Measurements from ENCODE around the gene NR5A2. TPM values are rescaled to one million over a fixed set of nuclear protein-coding genes. Genes with fewer than 3 reads are reported as not detected.

Gene NR5A2
- total RNA-seq, 2 experiments from 2014 or later, result not detected

DNA sequence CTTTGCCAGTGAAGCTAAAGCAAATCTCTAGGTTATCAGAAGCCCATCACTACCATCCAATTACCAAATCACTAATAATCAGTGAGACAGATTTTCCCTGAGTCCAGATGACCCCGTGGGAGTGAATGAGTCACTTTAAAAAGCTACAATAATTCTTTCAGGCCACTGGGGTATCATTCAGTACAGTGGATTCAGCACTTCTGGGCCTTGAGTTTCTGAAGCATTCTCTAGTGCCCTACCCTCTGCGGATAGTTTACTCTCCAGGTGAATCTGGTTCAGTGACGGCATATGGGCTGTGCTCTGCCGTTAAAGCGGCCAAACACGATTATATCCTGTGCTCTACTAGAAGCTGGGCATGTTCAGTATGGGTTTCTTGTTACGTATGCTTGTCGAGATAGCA, 26.1 kb downstream of the NR5A2 start:
- CTCF ChIA-PET, result no interaction called here

DNA sequence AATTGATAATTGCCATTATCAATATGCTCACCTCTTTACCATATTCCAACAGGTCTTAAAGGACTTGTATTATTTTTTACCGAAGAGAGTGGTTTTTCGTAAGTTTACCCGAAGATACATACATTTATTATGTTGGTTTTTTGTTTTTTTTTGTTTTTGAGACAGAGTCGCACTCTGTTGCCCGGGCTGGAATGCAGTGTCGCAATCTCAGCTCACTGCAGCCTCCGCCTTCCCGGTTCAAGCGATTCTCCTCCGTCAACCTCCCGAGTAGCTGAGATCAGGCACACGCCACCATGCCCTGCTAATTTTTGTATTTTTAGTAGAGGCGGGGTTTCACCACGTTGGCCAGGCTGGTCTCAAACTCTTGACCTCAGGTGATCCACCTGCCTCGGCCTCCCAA, 30.8 kb downstream of the NR5A2 start:
- POLR2A ChIA-PET, result no interaction called here
- CTCF ChIA-PET, result no interaction called here

More for the DNA sequence above, 26.1 kb downstream of the NR5A2 start:
- POLR2A ChIA-PET, result no interaction called here

DNA sequence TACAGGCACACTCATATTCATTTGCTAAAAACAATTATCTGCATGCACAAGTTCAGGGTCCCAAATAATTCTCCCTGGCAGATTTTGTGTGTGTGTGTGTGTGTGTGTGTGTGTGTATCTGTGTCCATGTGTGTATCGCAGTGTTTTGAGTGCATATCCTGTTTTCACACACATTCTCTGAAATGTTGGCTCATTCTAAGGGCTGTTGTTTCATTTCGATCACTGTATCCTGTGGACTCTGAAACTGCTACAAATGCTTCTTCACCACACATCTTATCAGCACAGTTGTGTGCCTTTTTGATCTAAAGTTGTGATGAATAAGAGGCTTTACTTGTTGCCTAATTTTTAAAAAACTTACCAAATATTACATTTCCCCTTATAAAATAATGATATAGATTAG, 34.6 kb downstream of the NR5A2 start:
- CTCF ChIA-PET, result no interaction called here

DNA sequence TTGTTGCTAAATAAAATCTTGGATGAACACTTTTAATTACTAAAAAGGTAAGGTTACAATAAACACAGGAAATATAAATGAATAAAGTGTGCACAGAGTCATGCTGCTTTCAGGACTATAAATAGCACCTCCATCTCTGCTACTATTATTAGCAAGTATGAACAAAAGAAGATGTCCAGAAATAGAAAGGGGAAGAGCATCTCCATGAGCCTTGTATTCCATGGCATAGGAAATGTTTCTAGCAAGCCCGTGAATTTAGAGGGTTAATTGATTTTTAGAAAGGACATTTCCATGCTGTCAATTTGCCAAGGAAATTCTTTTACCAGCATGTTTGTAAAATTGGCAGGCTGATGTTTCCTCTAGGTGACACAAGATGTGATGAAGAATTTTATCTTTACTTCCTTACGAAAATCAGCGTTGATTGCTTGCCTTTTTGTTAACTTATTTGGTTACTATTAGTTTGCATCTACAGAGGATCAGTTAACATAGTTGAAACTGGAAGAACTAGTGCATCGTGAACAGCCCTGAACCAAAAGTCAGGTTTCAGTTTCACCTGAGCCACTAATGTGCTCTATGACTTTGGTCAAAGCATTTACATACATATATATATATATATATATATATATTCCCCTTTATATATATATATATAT, 45.3 kb downstream of the NR5A2 start:
- ChIA-PET CTCF (no interaction called here), POLR2A (no interaction called here)

More for the DNA sequence above, 34.6 kb downstream of the NR5A2 start:
- POLR2A ChIA-PET, result no interaction called here

DNA sequence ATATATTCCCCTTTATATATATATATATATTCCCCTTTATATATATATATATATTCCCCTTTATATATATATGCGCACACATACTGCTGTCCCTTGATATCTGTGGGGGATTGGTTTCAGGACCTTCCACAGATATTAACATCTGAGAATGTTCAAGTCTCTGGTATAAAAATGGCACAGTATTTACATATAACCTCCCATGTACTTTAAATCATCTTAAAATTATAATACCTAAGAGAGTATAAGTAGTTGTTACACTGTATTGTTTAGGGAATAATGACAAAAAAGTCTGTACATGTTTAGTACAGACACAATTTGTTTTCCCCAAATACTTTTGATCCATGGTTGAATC, 45.8 kb downstream of the NR5A2 start:
- ChIA-PET POLR2A (no interaction called here), CTCF (no interaction called here)

DNA sequence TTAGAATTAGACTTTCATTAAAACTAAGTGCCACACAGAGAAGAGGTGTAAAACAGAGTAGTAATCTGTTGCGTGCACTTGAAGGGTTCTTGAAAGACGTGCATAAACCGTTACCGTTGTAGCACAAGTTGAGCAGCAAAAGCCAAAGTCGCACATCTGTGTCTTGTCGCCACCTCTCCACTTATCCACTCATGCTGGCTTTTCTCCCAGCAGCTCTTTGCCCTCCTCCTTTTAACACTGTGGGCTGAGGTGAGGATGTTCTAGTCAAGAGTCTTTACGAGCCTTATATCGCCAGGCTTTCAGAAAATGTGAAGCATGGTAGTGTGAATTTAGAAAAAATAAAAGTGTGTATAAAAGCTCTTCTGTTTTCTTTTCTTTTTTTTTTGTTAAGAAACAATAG, 48.0 kb downstream of the NR5A2 start:
- ChIA-PET POLR2A (no interaction called here), CTCF (no interaction called here)

DNA sequence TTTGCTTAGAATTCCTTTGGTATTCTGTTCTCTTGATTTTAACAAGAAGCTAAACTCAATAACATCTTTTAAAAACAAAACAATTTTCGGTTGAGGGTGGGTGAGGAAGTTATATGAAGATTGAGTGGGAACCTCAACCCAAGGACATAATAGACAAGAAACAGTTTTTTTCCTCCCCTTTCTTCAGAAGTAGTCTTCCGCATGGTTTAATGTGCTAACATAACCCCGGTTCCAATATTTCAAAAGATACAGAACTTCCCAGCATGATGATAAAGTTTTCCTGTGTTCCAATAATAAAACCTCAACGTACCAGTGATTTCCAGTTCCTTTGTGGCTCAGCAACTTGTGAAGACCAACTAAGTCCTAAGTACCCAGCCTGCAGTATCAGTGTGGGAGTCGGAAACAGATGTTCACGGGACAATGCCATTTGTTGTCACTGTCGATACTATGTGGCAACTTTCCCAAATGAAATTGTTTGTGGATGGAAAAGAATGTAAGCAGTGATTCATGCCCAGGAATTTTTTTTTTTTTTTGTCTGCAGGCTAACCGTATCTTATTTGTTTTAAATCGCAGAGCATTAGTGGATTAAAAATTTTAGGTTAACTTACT, 48.5 kb downstream of the NR5A2 start:
- ChIA-PET POLR2A (no interaction called here), CTCF (interaction anchor here (0.7 kb wide), 1 partner anchor 289 kb away, joined by 3 read pairs; no protein-coding TSS in a partner anchor)

DNA sequence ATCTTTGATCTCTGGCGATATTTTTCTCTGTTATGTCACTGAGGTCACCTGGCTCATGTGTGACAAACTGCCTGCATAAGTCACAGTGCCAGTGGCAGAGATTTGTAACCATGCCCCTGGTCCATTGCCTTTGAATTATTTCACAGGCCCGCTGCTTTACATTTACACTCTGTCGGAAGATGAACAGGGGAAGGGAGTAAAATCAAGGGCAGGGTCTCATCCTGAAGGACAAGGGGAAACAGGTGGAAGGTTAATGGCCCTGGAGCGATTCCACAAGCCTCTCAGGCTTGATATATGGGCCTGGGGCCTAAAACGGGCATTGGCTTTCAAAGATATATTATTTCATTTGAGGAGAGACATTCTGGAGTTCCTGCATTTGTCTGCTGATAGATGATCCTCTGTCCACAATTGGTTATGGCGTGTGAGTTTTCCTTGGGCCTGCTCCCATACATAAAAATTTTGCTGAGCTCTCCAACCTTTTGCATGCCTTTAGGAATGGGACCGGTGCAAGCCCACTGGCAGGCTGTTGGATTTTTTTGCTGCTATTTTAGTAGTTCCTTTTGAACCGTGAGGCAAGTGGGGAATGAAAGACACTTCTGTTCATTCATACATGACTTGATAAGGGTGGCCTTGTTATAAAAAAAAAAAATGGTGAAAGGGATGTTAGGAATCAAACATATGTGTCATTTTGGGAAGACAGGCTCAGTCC, 51.9 kb downstream of the NR5A2 start:
- ChIA-PET POLR2A (interaction anchor here (0.7 kb wide), 1 partner anchor 156 kb away, joined by 3 read pairs; no protein-coding TSS in a partner anchor), CTCF (no interaction called here)

DNA sequence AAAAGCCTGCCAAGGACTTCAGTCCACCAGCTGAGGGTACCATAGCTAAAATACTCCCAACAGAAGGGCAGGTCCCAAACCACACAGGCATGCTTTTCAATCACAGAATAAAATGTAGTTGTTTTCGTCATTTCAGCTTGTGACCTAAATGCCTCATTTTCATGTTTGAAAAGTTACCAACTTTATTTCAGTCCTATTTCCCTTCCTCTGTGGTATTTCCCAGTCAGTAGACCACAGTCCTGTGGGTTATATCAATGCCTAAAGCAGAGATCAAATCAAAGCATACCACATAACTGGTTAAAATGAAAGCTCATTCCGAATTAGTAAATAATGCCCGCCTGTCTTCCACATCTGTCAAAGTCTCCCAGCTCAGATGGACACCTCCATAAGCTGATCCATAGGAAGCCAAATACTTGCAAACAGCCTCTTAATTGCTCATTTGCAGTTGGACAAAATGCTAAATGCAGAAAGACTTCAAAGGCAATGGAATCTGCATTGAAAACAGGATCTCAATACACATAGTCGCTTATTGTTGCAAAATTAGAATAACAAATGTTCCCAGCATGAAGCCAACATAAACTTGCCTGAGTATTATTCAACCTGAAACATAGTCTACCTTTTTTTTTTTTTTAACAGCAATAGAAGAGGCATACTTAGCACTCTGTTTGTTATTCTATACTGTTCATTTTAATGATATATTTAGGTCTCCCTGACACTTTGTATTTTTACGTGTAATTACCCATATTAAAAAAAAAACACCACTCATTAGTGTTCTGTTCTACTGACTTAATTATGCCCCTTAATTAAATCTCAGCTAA, 53.9 kb downstream of the NR5A2 start:
- ChIA-PET POLR2A (interaction anchor here (0.7 kb wide), 1 partner anchor 73 kb away, joined by 3 read pairs; no protein-coding TSS in a partner anchor), CTCF (no interaction called here)

DNA sequence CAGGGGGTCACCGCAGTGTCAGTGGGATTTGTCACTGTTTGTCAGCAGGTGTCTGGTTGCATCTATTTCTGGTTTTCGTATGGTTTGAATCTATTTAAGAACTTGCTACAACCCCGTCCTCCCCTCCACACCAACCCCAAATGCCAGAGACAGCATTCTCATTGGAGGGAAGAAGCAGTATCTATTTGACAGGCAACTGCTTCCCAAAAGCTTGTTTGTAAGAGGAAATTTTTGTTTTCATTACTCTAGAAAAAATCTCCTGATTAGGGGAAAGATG, 54.4 kb downstream of the NR5A2 start:
- ChIA-PET CTCF (no interaction called here), POLR2A (no interaction called here)

DNA sequence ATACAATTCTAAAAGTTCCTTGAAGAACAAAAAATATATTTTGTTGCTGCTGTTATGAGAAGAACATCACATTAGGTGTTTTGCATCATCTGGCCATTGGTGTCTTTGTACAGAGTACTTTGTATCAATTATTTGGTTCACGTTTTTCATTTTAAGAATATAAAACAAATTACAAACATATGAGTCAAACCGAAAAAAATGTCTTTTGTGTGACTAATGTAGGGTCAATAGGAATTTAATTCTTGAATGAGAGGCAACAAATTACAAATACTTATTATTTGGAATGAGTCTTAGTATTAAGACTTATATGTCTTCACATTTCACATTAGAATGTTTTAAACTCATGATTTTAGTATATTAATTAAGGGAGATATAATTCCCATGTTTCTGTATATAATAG, 54.8 kb downstream of the NR5A2 start:
- ChIA-PET POLR2A (no interaction called here), CTCF (no interaction called here)

DNA sequence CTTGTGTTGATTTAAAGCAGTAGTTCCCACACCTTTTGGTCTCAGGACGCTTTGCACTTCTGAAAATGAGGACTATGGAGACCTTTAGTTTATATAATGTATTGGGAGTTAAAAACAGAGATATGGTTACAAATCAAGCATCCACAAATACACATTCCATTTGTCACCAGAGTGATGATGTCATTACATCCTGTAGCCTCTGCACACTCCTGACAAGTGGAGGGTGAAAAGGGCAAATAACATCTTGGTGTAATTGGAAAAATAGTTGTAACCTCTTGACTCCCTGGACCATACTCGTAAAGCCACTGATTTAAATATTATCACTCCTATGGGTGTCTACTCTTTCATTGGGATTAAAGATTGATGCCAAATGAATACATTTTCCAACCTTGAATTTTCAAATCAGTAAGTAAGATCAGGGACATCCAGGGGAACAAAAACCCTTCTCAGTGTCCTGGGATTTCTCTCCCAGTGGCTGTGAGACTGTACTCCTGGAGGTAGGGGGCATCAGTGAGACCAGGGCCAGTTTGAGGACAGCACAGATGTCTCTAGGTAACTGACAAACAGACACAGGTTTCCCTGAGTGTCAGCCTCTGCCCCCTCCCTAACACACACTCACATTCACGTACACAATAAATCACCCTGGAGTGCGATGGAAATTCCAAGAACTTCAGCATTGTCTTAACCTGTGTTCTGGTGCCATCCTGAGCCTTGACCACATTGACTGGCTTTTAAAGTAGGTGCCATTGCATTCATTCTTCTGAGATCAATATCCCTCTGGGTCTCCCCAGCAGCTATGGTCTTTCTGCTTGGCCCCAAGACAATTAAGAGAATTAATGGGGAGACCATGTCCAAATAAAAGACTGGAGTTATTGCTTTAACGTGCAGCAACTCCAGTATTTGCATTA, 63.0 kb downstream of the NR5A2 start:
- CTCF ChIA-PET, result interaction anchor here (0.7 kb wide), 1 partner anchor 267 kb away, joined by 4 read pairs; no protein-coding TSS in a partner anchor
- POLR2A ChIA-PET, result no interaction called here

DNA sequence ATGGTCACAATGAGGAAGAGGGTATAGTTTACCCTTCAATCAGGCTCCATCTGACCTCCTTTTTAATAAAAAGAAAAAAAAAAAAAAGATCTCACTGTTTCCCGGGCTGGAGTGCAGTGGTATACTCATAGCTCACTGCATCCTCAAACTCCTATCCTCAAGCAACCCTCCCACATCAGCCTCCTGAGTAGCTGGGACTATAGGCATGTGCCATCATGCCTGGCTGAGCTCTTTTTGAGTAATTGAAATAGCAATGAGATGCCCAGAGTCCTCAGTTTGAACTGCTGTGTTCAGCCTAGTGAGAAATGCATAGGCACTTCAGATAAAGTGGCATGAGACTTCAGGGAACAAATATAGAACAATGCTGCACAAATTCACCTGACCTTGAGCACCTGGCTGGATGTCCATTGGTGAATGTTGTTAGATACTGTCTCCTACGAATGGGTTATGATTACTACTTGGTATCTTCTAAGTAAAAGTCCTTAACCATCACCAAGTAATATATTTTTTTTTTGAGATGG, 67.6 kb downstream of the NR5A2 start:
- POLR2A ChIA-PET, result interaction anchor here (0.6 to 0.7 kb wide), 2 partner anchors 152 to 520 kb away, joined by 5 to 11 read pairs; no protein-coding TSS in a partner anchor
- CTCF ChIA-PET, result no interaction called here

DNA sequence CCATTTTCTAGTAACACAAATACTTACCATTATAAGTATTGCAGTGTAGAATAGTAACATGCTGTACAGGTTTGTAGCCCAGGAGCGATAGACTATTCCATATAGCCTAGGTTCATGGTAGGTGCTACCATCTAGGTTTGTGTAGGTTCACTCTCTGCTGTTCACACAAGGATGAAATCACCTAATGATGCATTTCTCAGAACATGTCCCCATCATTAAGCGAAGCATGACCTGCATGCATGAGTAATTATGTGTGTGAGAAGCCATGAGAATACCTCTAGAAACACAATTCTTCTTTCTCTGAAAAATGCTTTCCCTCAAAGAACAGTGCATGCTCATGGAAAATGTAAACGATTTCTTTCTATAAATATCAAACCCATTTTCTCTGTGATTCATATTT, 69.3 kb downstream of the NR5A2 start:
- ChIA-PET CTCF (no interaction called here), POLR2A (no interaction called here)

DNA sequence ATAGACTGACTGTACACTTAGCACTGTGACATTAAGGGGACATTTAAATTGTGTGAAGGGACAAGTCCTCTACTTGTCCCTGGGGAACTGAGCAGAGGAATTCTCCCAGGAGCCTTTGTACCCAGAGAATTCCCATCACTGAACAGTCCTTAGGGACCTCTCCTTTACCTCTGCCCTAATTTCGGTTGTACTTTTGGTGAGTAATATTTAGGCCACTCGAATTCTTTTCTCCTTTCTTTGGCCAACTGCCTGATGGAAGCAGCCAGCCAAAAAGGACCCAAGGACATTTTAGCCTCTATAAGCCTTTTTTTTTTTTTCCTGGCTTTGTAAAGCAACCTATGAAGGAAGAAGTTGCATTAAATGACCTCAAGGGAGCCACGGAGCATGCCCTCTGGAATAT, 71.5 kb downstream of the NR5A2 start:
- ChIA-PET CTCF (interaction anchor here (0.6 kb wide), 1 partner anchor 43 kb away, joined by 7 read pairs; no protein-coding TSS in a partner anchor), POLR2A (no interaction called here)

DNA sequence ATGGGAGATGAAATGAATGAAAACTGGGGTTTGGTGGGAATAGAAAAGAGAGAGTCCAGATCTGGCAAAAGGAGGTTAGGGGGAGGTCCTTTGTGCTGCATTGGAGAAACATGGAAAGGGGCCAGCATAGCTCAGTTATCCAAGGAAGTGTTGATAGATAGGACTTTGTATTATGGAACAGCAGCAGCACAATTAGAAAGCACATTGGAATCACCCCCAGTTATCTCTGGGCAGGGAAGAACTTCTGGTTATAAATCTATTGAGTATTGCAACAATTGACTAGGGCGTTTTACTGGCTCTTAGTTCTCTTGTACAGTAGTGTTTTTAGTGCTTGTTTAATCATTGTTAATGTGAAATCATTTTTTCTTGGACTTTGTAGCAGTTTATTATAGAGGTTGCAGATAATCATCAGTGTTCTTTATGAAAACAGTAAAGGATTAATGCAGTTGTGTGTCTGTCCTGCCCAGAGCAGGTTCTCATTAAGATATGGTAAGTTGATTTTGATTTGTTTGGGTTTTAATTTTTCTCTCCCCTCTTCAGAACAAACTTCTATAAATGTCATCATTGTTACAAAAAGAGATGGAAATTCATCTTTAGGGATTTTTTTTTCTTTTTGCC, 76.6 kb downstream of the NR5A2 start:
- ChIA-PET POLR2A (no interaction called here), CTCF (interaction anchor here (0.6 kb wide), 1 partner anchor 14 kb away, joined by 3 read pairs; no protein-coding TSS in a partner anchor)

DNA sequence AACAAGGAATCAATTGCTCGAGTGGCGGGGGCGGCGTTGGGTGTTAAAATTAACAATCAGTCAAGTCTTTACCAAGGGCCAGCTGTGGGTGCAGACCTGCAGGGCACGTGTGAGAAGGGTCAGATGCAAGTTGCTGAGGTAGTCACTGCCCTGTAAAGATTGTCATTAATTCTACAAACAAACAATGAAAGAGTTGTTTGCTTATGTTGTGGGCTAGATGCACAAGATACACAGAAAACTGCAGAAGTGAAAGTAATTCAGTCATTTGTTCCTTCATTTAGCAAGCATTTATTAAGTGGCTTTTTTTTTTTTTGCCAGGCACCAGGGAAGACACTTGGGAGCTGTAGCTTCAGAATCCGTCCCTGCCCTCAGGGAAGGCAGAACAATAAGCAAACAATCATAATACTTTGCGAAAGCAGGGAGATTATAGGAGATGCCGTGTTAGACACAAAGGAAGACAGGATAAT, 79.5 kb downstream of the NR5A2 start:
- ChIA-PET POLR2A (no interaction called here), CTCF (no interaction called here)

DNA sequence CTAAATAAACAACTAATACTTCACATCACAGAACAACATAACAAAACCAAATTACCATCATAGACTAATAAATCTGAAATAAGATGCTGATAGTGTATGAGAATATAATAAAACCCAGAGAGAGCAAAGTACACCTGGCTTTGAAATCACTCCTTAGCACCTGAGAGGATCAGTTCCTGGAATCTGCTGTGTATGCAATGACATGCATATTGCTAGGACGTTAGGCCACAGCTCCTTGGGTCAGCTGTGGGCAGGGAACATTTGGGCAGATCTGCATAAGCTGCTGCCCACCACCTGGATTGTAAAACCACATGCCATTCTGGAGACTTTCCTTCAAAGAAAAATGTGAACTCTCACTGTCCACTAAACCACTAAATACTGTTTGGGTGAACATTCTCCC, 81.1 kb downstream of the NR5A2 start:
- ChIA-PET POLR2A (no interaction called here), CTCF (no interaction called here)

DNA sequence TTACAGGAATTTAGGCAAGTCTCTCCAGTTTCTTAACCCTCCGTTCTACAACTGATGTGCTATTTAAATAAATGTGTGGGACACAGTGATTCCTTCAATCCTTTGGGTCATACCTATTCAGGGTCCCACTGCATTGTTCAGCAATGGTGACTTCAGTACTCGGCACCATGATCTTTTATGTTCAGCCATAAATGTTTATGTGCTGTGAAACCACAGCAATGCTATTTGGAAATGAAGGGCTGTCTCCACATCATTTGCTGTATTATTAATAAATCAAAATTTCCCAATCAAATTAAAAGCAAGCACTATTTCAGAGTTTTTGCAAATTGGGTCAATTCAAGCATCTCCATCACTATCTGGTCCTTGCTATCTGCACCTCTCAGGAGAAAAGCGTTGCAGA, 84.8 kb downstream of the NR5A2 start:
- POLR2A ChIA-PET, result no interaction called here
- CTCF ChIA-PET, result no interaction called here

All from activated CD8-positive, alpha-beta memory T cell treated with anti-CD3 and anti-CD28 coated beads for 36 hours (primary cell).